Right lobe of liver (tissue), 4 donors: Measurements from ENCODE around the gene HPCAL4.

ENCODE experiments used
- POLR2A ChIP-seq: fragments of 450-650 bp; IDR thresholded peaks from one replicate; pipeline ENCODE4 v1.6.1; 2017; ENCODE audit warnings: antibody characterized with exemption, mild to moderate bottlenecking
- TF ChIP-seq, protein P1 (sequence below), 4 donors: fragments of 200-600 bp in 3 of 4; fragments of 450-650 bp in 1 of 4; IDR thresholded peaks; one replicate each; pipeline versions ENCODE4 v1.5.1 to v1.8.0; 2016 to 2022; ENCODE audit warnings: antibody characterized with exemption in 4 of 4, mild to moderate bottlenecking in 2 of 4
- donor health status: DM: no; HTN: no; CAD: no.
- donor health status: DM: no; HTN: no; CAD: no.
- donor health status: DM: no; HTN: yes; CAD: no.

DNA sequence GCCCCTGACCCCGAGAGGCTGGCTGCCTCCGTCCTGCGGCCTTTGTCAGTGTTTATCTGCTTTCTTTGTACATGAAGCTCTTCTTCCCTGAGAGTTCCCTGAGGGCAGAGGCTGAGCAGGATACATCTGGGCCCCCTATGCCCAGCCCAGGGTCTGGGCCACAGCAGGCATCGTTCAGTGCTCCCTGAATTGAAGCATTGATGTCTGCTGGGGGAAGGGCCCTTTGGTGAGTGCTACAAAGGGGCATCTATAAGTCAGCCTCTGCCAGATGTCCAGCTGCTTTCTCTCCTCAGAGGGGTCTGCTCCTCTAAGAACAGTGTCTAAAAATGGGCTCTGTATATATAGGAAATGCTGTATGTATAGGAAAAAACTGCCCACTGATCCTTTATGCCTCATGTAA, 53.9 kb downstream of the HPCAL4 start:
- TF ChIP-seq, protein P1, sequence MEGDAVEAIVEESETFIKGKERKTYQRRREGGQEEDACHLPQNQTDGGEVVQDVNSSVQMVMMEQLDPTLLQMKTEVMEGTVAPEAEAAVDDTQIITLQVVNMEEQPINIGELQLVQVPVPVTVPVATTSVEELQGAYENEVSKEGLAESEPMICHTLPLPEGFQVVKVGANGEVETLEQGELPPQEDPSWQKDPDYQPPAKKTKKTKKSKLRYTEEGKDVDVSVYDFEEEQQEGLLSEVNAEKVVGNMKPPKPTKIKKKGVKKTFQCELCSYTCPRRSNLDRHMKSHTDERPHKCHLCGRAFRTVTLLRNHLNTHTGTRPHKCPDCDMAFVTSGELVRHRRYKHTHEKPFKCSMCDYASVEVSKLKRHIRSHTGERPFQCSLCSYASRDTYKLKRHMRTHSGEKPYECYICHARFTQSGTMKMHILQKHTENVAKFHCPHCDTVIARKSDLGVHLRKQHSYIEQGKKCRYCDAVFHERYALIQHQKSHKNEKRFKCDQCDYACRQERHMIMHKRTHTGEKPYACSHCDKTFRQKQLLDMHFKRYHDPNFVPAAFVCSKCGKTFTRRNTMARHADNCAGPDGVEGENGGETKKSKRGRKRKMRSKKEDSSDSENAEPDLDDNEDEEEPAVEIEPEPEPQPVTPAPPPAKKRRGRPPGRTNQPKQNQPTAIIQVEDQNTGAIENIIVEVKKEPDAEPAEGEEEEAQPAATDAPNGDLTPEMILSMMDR (IDR thresholded peaks at IDR 0.05) = no peak
- no peak for TF ChIP-seq POLR2A
